ENCODE measurements around the gene CLNK.

Gene CLNK

DNA sequence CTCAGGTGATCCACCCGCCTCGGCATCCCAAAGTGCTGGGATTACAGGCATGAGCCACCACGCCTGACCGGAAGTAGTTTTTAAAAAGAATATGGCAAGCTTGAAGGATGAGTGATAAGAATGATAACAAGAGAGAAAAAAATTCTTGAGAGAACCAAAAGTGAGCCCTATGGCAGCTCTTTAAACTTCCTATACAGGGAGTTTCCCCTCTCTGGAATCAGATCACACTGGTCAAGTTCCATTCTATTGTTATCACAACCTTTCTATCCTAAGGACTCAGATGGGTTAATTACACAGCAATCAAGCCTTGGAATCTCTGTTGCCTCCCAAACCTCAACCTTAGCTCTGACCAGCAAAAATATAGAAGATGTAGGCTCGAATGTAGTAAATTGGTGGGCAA is 193.6 kb downstream of the CLNK start:
- no peaks in the 10 kb centered on the region for H4K20me1 ChIP-seq (ENCODE audit: insufficient read depth, low read length)
- no peaks in the 10 kb centered on the region for H3K9me3 ChIP-seq (ENCODE audit: insufficient read depth, low read length)
- no peak overlapping the region for H3K9ac ChIP-seq (ENCODE audit: low read length)
- H2AFZ ChIP-seq (ENCODE audit: low read depth, low read length) = no peak overlapping the region
- no peaks in the 10 kb centered on the region for H3K36me3 ChIP-seq (replicated peaks; ENCODE audit: low read depth, low read length)
- no peak overlapping the region for H3K27ac ChIP-seq (ENCODE audit: low read length)
- H3K79me2 ChIP-seq (ENCODE audit: low read length) = no peaks in the 10 kb centered on the region
- H3K27me3 ChIP-seq (ENCODE audit: low read depth, low read length) = peaks cover 8% of the 10 kb centered on the region
- no peak overlapping the region for H3K4me3 ChIP-seq (ENCODE audit: low read length)
- no peak for TF ChIP-seq EZH2phosphoT487 (IDR thresholded peaks at IDR 0.05; ENCODE audit: low read depth)
- TF ChIP-seq, protein P1, sequence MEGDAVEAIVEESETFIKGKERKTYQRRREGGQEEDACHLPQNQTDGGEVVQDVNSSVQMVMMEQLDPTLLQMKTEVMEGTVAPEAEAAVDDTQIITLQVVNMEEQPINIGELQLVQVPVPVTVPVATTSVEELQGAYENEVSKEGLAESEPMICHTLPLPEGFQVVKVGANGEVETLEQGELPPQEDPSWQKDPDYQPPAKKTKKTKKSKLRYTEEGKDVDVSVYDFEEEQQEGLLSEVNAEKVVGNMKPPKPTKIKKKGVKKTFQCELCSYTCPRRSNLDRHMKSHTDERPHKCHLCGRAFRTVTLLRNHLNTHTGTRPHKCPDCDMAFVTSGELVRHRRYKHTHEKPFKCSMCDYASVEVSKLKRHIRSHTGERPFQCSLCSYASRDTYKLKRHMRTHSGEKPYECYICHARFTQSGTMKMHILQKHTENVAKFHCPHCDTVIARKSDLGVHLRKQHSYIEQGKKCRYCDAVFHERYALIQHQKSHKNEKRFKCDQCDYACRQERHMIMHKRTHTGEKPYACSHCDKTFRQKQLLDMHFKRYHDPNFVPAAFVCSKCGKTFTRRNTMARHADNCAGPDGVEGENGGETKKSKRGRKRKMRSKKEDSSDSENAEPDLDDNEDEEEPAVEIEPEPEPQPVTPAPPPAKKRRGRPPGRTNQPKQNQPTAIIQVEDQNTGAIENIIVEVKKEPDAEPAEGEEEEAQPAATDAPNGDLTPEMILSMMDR (IDR thresholded peaks at IDR 0.05; ENCODE audit: low read depth, low read length) = no peak
- H3K4me1 ChIP-seq (ENCODE audit: low read length) = no peaks in the 10 kb centered on the region
- no peak overlapping the region for H3K4me2 ChIP-seq (ENCODE audit: low read length)

DNA sequence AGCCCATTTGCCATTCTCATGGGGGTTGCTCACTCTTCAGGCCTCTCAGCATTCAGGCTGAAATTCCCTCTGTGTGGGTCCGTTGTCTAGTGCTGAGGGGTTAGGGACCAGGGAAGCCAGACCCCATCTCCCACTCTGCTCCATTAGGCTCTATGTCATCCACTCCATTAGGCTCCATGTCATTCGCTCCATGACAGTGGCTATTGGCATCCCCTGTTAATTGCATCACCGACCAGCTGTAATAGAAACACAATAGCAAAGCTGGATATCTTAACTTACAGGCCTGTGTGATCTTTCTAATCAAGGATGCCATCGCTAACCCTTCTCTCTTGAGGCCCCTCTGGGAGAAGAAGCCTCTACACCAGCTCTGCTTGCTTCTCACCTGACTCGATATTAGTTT is 201.7 kb downstream of the CLNK start:
- no peak overlapping the region for H3K9ac ChIP-seq (ENCODE audit: low read length)
- no peaks in the 10 kb centered on the region; the same call in 1 of the 2 replicates for H3K27me3 ChIP-seq (ENCODE audit: low read depth, low read length)
- no peaks in the 10 kb centered on the region for H3K79me2 ChIP-seq (ENCODE audit: low read length)
- H4K20me1 ChIP-seq (ENCODE audit: insufficient read depth, low read length) = no peaks in the 10 kb centered on the region
- H3K36me3 ChIP-seq (replicated peaks; ENCODE audit: low read depth, low read length) = no peaks in the 10 kb centered on the region
- H3K4me2 ChIP-seq (ENCODE audit: low read length) = no peak overlapping the region
- no peaks in the 10 kb centered on the region for H3K9me3 ChIP-seq (ENCODE audit: insufficient read depth, low read length)
- no peak overlapping the region for H2AFZ ChIP-seq (ENCODE audit: low read depth, low read length)
- no peak for TF ChIP-seq EZH2phosphoT487 (IDR thresholded peaks at IDR 0.05; ENCODE audit: low read depth)
- TF ChIP-seq, protein P1 (IDR thresholded peaks at IDR 0.05; ENCODE audit: low read depth, low read length) = no peak
- H3K4me3 ChIP-seq (ENCODE audit: low read length) = no peak overlapping the region
- no peaks in the 10 kb centered on the region for H3K4me1 ChIP-seq (ENCODE audit: low read length)
- H3K27ac ChIP-seq (ENCODE audit: low read length) = no peak overlapping the region

DNA sequence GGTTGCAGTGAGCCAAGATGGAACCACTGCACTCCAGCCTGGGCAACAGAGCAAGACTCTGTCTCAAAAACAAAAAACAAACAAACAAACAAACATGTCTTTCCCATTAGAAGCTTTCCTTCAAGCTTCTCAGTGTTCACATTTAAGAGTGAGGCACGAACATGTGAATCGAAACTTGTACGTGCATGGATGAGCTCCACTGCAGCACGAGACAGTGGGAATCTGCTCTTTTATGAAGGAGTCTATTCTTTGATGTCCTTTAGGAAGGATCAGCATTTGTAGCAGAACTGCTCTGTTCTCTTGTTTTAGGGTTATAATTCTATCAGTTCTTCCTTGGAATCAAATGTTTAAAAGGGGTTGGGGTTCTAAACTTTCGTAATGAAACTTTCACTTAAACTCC is 204.0 kb downstream of the CLNK start:
- Histone ChIP-seq H4K20me1 (ENCODE audit: insufficient read depth, low read length) (no peaks in the 10 kb centered on the region), H3K4me2 (ENCODE audit: low read length) (no peak overlapping the region), H3K36me3 (replicated peaks; ENCODE audit: low read depth, low read length) (no peaks in the 10 kb centered on the region), H3K27me3 (ENCODE audit: low read depth, low read length) (no peaks in the 10 kb centered on the region), H3K9ac (ENCODE audit: low read length) (no peak overlapping the region), H2AFZ (ENCODE audit: low read depth, low read length) (no peak overlapping the region), H3K4me1 (ENCODE audit: low read length) (no peaks in the 10 kb centered on the region), H3K27ac (ENCODE audit: low read length) (no peak overlapping the region), H3K9me3 (ENCODE audit: insufficient read depth, low read length) (no peaks in the 10 kb centered on the region), H3K4me3 (ENCODE audit: low read length) (no peak overlapping the region), H3K79me2 (ENCODE audit: low read length) (no peaks in the 10 kb centered on the region)
- TF ChIP-seq EZH2phosphoT487 (IDR thresholded peaks at IDR 0.05; ENCODE audit: low read depth) = no peak

DNA sequence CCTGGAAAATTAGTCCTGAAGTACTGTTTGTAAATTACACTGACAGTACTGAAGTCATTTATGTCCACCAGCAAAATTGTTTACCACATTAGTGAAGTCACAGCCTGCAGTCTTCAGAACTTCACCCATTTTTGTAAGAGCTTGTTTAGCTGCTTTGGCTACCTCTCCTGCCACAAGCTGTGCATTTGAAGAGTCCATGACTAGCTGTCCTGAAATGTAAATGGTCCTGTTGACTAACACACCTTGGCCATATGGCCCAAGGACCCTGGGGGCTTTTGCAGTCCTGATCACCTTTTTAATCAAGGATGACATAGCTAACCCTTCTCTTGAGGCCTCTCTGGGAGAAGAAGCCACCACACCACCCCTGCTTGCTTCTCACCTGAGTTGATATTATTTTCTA is 205.9 kb downstream of the CLNK start:
- H3K9ac ChIP-seq (ENCODE audit: low read length) = no peak overlapping the region
- no peaks in the 10 kb centered on the region for H3K79me2 ChIP-seq (ENCODE audit: low read length)
- H3K27me3 ChIP-seq (ENCODE audit: low read depth, low read length) = no peaks in the 10 kb centered on the region
- H3K4me2 ChIP-seq (ENCODE audit: low read length) = no peak overlapping the region
- H2AFZ ChIP-seq (ENCODE audit: low read depth, low read length) = no peak overlapping the region
- no peaks in the 10 kb centered on the region for H3K4me1 ChIP-seq (ENCODE audit: low read length)
- no peaks in the 10 kb centered on the region for H3K9me3 ChIP-seq (ENCODE audit: insufficient read depth, low read length)
- no peaks in the 10 kb centered on the region for H3K36me3 ChIP-seq (replicated peaks; ENCODE audit: low read depth, low read length)
- no peak overlapping the region for H3K4me3 ChIP-seq (ENCODE audit: low read length)
- no peak overlapping the region for H3K27ac ChIP-seq (ENCODE audit: low read length)
- no peaks in the 10 kb centered on the region for H4K20me1 ChIP-seq (ENCODE audit: insufficient read depth, low read length)
- TF ChIP-seq EZH2phosphoT487 (IDR thresholded peaks at IDR 0.05; ENCODE audit: low read depth) = no peak
- TF ChIP-seq, protein P1 (IDR thresholded peaks at IDR 0.05; ENCODE audit: low read depth, low read length) = no peak

DNA sequence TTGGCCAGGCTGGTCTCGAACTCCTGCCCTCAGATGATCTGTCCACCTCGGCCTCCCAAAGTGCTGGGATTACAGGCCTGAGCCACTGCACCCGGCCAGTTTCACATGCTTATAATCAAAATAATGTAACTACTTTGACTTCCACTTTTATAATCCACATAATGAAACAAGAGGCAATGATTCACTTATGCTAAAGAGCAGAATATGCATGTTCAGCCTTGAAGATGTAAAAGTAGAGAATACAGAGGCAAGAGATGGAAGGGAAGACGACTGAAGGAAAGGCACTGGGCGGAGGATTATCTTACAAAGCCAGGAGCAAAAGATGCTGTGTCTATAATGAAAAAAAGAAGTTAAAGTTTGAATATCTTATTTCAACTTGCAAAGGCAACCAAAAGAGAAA is 214.1 kb downstream of the CLNK start:
- H2AFZ ChIP-seq (ENCODE audit: low read depth, low read length) = no peak overlapping the region
- H3K27me3 ChIP-seq (ENCODE audit: low read depth, low read length) = no peaks in the 10 kb centered on the region
- no peak overlapping the region for H3K4me3 ChIP-seq (ENCODE audit: low read length)
- no peak overlapping the region for H3K9ac ChIP-seq (ENCODE audit: low read length)
- TF ChIP-seq, protein P1 (IDR thresholded peaks at IDR 0.05; ENCODE audit: low read depth, low read length) = no peak
- no peak overlapping the region for H3K27ac ChIP-seq (ENCODE audit: low read length)
- H3K4me2 ChIP-seq (ENCODE audit: low read length) = no peak overlapping the region
- no peaks in the 10 kb centered on the region for H3K79me2 ChIP-seq (ENCODE audit: low read length)
- no peaks in the 10 kb centered on the region for H4K20me1 ChIP-seq (ENCODE audit: insufficient read depth, low read length)
- H3K36me3 ChIP-seq (replicated peaks; ENCODE audit: low read depth, low read length) = no peaks in the 10 kb centered on the region
- H3K9me3 ChIP-seq (ENCODE audit: insufficient read depth, low read length) = no peaks in the 10 kb centered on the region
- no peaks in the 10 kb centered on the region for H3K4me1 ChIP-seq (ENCODE audit: low read length)

All from OCI-LY3 (cell line).